HG03103 (cell line): ENCODE measurements around the gene CLCNKA.
"Not testable (repeated sequence)": the region's sequence is repeated elsewhere in the genome, so short reads cannot be mapped to it uniquely, and the experiment has no call there.

Experiments
- ATAC-seq: cut with Tn5 transposase; IDR thresholded peaks from one replicate; pipeline ENCODE4 v1.9.1; 2021; ENCODE audit warnings: low read depth; ENCODE audit not compliant: unreplicated experiment

CLCNKA gene

GRCh38 chr1:16015960-16016901 is 5.6 kb upstream of the CLCNKA start:
- ATAC-seq = no peak

- no peak for ATAC-seq
These were observed 4.8 kb upstream of the CLCNKA start for GRCh38 chr1:16017076-16017460.

- ATAC-seq = no peak
These were observed 4.2 kb upstream of the CLCNKA start, which contains the start of gene HSPB7 for GRCh38 chr1:16017461-16018303. Gene HSPB7, minus strand, starts transcription at chr1:16018043. Its CDS starts 80 bp downstream, at chr1:16017963.

- ATAC-seq = no peak
These were observed 3.5 kb upstream of the CLCNKA start for GRCh38 chr1:16018308-16018707.

- ATAC-seq = no peak
These were observed 2.8 kb upstream of the CLCNKA start for GRCh38 chr1:16018749-16019643.

- ATAC-seq = no peak
These were observed 2.1 kb upstream of the CLCNKA start for GRCh38 chr1:16019644-16020277.

GRCh38 chr1:16020325-16020724 is 1.5 kb upstream of the CLCNKA start:
- ATAC-seq = no peak

- not testable (repeated sequence) for ATAC-seq
These were observed 958 bp upstream of the CLCNKA start for GRCh38 chr1:16020878-16021277.

- no peak for ATAC-seq
These were observed 557 bp downstream of the CLCNKA start for GRCh38 chr1:16022393-16022792.

- ATAC-seq = no peak
These were observed 1.3 kb downstream of the CLCNKA start for GRCh38 chr1:16023050-16023653.

- ATAC-seq = not testable (repeated sequence)
These were observed 4.5 kb downstream of the CLCNKA start for GRCh38 chr1:16026302-16026701.

- ATAC-seq = no peak
These were observed 5.1 kb downstream of the CLCNKA start for GRCh38 chr1:16026723-16027484.

GRCh38 chr1:16028237-16029002 is 6.6 kb downstream of the CLCNKA start:
- no peak for ATAC-seq

GRCh38 chr1:16029003-16029268 is 7.1 kb downstream of the CLCNKA start:
- ATAC-seq = not testable (repeated sequence)

GRCh38 chr1:16029288-16029687 is 7.5 kb downstream of the CLCNKA start:
- no peak for ATAC-seq

- ATAC-seq = no peak
These were observed 9.7 kb downstream of the CLCNKA start for GRCh38 chr1:16031551-16031950.

GRCh38 chr1:16032388-16033102 is 10.7 kb downstream of the CLCNKA start:
- peak; percentile 78 for ATAC-seq
